Sigmoid colon (tissue), 7 donors: ENCODE results near the gene OR10H5. TPM values are rescaled to one million over a fixed set of nuclear protein-coding genes. Genes with fewer than 3 reads are reported as not detected.
"Not testable (repeated sequence)": the region's sequence is repeated elsewhere in the genome, so short reads cannot be mapped to it uniquely, and the experiment has no call there.

Experiments
- DNase-seq: peaks from one replicate; pipeline ENCODE4 v3.0.0-alpha.2; 2019
- H3K27ac ChIP-seq, 4 donors: fragments of 200-600 bp; sonication (generic); one replicate each; pipeline ENCODE4 v1.5.1; 2016 to 2019; ENCODE audit warnings: mild to moderate bottlenecking in 1 of 4
- H3K27me3 ChIP-seq, 3 donors: fragments of 200-600 bp; sonication (generic); one replicate each; pipeline ENCODE4 v1.5.1; 2019; ENCODE audit warnings: mild to moderate bottlenecking in 1 of 3
- H3K36me3 ChIP-seq, 4 donors: fragments of 200-600 bp; sonication (generic); one replicate each; pipeline ENCODE4 v1.5.1; 2016 to 2019
- H3K4me1 ChIP-seq, 4 donors: fragments of 200-600 bp; sonication (generic); one replicate each; pipeline ENCODE4 v1.5.1; 2017 to 2019
- H3K4me3 ChIP-seq, 4 donors: fragments of 200-600 bp; sonication (generic); one replicate each; pipeline ENCODE4 v1.5.1; 2017 to 2019; ENCODE audit warnings: mild to moderate bottlenecking in 2 of 4, moderate library complexity in 1 of 4
- H3K9me3 ChIP-seq, 4 donors: fragments of 200-600 bp in 3 of 4; sonication (generic) in 3 of 4; one replicate each; pipeline versions ENCODE4 v1.5.1 to v1.6.1; 2013 to 2019
- CTCF ChIP-seq, 4 experiments: fragments of 450-650 bp in 3 of 4; fragments of 200-600 bp in 1 of 4; IDR thresholded peaks; one replicate each; pipeline ENCODE4 v1.5.1; 2016 to 2019; ENCODE audit warnings: antibody characterized with exemption in 4 of 4, mild to moderate bottlenecking in 3 of 4, moderate library complexity in 2 of 4
- EP300 ChIP-seq, 4 donors: sonication (generic); formaldehyde crosslinking; IDR thresholded peaks; one replicate each; pipeline ENCODE4 v1.6.1; 2017; ENCODE audit warnings: antibody characterized with exemption in 4 of 4
- POLR2A ChIP-seq, 2 donors: fragments of 450-650 bp; IDR thresholded peaks; one replicate each; pipeline ENCODE4 v1.6.1; 2016; ENCODE audit warnings: antibody characterized with exemption in 2 of 2, mild to moderate bottlenecking in 2 of 2, moderate library complexity in 2 of 2
- POLR2AphosphoS5 ChIP-seq, 4 donors: sonication (generic); formaldehyde crosslinking; IDR thresholded peaks; one replicate each; pipeline ENCODE4 v1.6.1; 2017; ENCODE audit warnings: antibody characterized with exemption in 4 of 4
- WGBS, 2 donors: extraction: QIAGEN DNeasy Blood & Tissue Kit; methylation state at CpG; one replicate each; pipeline ENCODE4 v1.1.7; 2013; 5-methylcytosine and 5-hydroxymethylcytosine counted together
- intact Hi-C: fragments of 100-400 bp; cut with DNase I; formaldehyde crosslinking; loops from one replicate; pipeline ENCODE4 v1.15.1; 2023
- polyA plus RNA-seq, 3 donors: library from polyadenylated mRNA; stranded (reverse); fragments of 200-250 nt; gene quantifications; one replicate each; pipeline ENCODE4 v1.2.3, GENCODE V29; 2013
- total RNA-seq, 4 donors: library from RNA; depleted of rRNA; stranded (reverse); fragments of >200 nt; gene quantifications; one replicate each; pipeline ENCODE4 v1.1.0, GENCODE V29; 2016
- donor health status: healthy with polysubstance abuse.
- donor health status: Bipolar disorder and iron deficiency.
- donor health status: healthy.

The OR10H5 gene
- total and polyA plus RNA-seq, 7 donors = under 0.01 TPM; not detected in 6

GRCh38 chr19:15759962-15760565, 27.4 kb upstream of the OR10H5 start:
- Histone ChIP-seq H3K27me3 (peaks cover 0 to 24% (median 13%) of the 10 kb centered on the region in 3 donors), H3K9me3 (no peaks in the 10 kb centered on the region), H3K36me3 (no peaks in the 10 kb centered on the region), H3K27ac (no peak overlapping the region), H3K4me3 (no peak overlapping the region), H3K4me1 (no peaks in the 10 kb centered on the region)
- WGBS, 2 donors = 40 to 44% methylated on average over 28 of the region's 28 CpGs
- DNase-seq = no peak
- intact Hi-C loops = no loop called here
- TF ChIP-seq EP300 (IDR thresholded peaks at IDR 0.05) (no peak), POLR2AphosphoS5 (IDR thresholded peaks at IDR 0.05) (no peak), CTCF (IDR thresholded peaks at IDR 0.05) (peak in 1 of 4 experiments; percentile 10), POLR2A (IDR thresholded peaks at IDR 0.05) (no peak)

- Histone ChIP-seq H3K27me3 (no peaks in the 10 kb centered on the region), H3K4me1 (no peaks in the 10 kb centered on the region), H3K36me3 (peaks cover 0 to 8% (median 0%) of the 10 kb centered on the region in 4 donors), H3K27ac (no peak overlapping the region), H3K4me3 (no peak overlapping the region), H3K9me3 (no peaks in the 10 kb centered on the region)
- intact Hi-C loops = no loop called here
- no peak for DNase-seq
- 43 to 45% methylated on average over 6 of the region's 6 CpGs for WGBS, 2 donors
- TF ChIP-seq POLR2A (IDR thresholded peaks at IDR 0.05) (no peak), POLR2AphosphoS5 (IDR thresholded peaks at IDR 0.05) (no peak), CTCF (IDR thresholded peaks at IDR 0.05) (no peak), EP300 (IDR thresholded peaks at IDR 0.05) (no peak)
Observed at GRCh38 chr19:15769586-15769985, 17.9 kb upstream of the OR10H5 start.

- H3K36me3 ChIP-seq, H3K27ac ChIP-seq, intact Hi-C loops, H3K9me3 ChIP-seq, H3K27me3 ChIP-seq, H3K4me3 ChIP-seq, H3K4me1 ChIP-seq: not testable (repeated sequence)
- 72 to 79% methylated on average over 3 of the region's 3 CpGs for WGBS, 2 donors
- DNase-seq = peak; percentile 5
Observed at GRCh38 chr19:15774159-15774558, 13.3 kb upstream of the OR10H5 start.

- no peaks in the 10 kb centered on the region for H3K27me3 ChIP-seq
- TF ChIP-seq EP300 (IDR thresholded peaks at IDR 0.05) (no peak), POLR2AphosphoS5 (IDR thresholded peaks at IDR 0.05) (no peak), CTCF (IDR thresholded peaks at IDR 0.05) (no peak), POLR2A (IDR thresholded peaks at IDR 0.05) (no peak)
- H3K36me3 ChIP-seq = no peaks in the 10 kb centered on the region
- no peaks in the 10 kb centered on the region for H3K9me3 ChIP-seq
- DNase-seq = no peak
- intact Hi-C loops = no loop called here
- H3K4me1 ChIP-seq = peaks cover 0 to 12% (median 10%) of the 10 kb centered on the region in 4 donors
- WGBS, 2 donors = 57 to 61% methylated on average over 2 of the region's 2 CpGs
- H3K27ac ChIP-seq = no peak overlapping the region
- H3K4me3 ChIP-seq = no peak overlapping the region
Observed at GRCh38 chr19:15775249-15775648, 12.2 kb upstream of the OR10H5 start.

- H3K36me3 ChIP-seq = no peaks in the 10 kb centered on the region
- 86 to 95% methylated on average over 4 of the region's 4 CpGs for WGBS, 2 donors
- intact Hi-C loops = no loop called here
- no peak overlapping the region for H3K27ac ChIP-seq
- no peaks in the 10 kb centered on the region for H3K9me3 ChIP-seq
- peaks cover 0 to 22% (median 20%) of the 10 kb centered on the region in 4 donors for H3K4me1 ChIP-seq
- no peak for TF ChIP-seq CTCF (IDR thresholded peaks at IDR 0.05)
- TF ChIP-seq POLR2AphosphoS5 (IDR thresholded peaks at IDR 0.05) = no peak
- no peak for TF ChIP-seq EP300 (IDR thresholded peaks at IDR 0.05)
- TF ChIP-seq POLR2A (IDR thresholded peaks at IDR 0.05) = no peak
- H3K4me3 ChIP-seq = no peak overlapping the region
- DNase-seq = peak; percentile 12
- H3K27me3 ChIP-seq = no peaks in the 10 kb centered on the region
Observed at GRCh38 chr19:15776264-15776663, 11.2 kb upstream of the OR10H5 start.
